NOMO-1 treated with DMSO at 0.1 percent for 48 hours (cell line): ENCODE results near the gene ZNF74.
A peak's percentile ranks its signal among the peaks of the same experiment; 100 is the strongest.
"Not testable (repeated sequence)": the region's sequence is repeated elsewhere in the genome, so short reads cannot be mapped to it uniquely, and the experiment has no call there.

ENCODE experiments used
- DNase-seq: peaks from one replicate; lab custom pipeline; 2025; ENCODE audit not compliant: unreplicated experiment; lab: John Stamatoyannopoulos, UW

ZNF74 gene

GRCh38 chr22:20441631-20442484, 47.9 kb downstream of the ZNF74 start:
- no peak for DNase-seq

DNA sequence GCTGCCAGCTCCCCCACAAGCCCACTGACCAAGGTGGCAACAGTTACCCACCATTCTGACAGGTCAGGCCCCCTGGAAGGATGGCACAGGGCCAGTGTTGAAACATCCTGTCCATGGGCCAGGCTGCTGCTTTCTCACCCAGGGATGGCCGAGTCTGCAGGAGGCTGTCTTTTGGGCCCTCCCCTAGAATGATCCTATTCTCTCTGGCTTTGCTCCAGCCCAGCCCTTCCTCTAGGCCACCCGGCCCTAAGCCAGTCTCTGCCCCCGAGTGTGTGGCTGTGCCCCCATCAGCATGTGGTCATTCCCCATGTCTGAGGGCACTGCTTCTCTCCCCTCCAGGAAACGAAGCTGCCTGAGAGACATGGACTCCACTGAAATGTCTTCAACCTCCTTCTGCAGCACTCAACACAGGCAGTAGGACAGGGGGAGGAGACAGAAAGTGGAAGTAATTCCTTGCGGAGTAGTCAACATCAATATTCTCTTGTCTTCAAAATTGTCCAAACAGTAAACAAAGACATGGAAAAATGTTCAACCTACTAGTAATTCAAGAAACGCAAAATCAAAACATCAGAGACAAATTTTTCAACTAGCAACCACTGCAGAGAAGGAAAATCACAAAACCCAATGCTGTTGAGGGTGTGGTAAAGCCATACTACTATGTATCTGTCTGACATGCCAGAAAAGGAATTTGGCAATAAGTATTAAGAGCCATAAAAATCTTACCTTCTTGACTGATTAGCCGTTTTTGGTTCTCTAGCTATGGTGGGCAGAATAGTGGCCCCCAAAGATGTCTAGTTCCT, 48.7 kb downstream of the ZNF74 start:
- DNase-seq = no peak

- no peak for DNase-seq
Measured at GRCh38 chr22:20444325-20444724, 50.4 kb downstream of the ZNF74 start.

DNA sequence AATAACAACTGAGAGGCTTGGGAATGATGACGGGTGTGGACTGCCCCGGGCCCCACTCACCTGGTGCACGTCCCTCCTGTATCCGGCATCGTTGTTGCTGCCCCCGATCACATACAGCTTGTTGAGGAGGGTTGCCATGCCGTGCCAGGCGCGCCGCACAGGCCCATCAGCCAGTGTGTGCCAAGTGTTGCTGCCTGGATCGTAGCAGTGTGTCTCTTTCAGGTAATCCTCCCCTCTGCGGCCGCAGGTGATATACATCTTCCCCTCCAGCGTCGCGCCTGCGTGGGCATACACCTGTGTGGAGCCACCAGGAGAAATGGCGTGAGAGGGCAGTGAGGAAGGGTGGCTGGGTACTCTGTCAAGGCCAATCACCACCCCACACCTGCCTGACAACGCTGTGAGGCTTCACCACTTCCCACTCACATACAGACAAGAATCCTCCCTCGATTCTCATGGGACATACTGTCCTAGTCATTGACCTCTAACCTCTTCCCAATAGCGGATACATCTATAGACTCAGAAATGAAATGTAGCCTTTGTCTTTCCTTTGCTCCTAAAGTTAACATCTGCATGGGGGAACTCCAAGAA, 52.5 kb downstream of the ZNF74 start:
- no peak for DNase-seq

DNA sequence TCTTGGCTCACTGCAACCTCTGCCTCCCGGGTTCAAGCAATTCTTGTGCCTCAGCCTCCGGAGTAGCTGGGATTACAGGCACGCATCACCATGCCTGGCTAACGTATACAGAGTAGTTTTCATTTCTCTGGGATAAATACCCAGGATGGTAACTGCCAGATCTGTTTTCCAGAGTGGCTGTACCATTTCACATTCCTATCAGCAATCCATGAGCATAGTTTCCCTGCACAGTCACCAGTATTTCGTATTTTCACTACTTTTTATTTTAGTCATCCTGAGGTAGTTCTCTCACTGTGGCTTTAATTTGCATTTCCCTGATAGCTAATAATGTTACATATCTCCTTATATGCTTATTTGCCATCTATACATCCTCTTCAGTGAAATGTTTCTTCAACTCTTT, 54.7 kb downstream of the ZNF74 start:
- no peak for DNase-seq

DNA sequence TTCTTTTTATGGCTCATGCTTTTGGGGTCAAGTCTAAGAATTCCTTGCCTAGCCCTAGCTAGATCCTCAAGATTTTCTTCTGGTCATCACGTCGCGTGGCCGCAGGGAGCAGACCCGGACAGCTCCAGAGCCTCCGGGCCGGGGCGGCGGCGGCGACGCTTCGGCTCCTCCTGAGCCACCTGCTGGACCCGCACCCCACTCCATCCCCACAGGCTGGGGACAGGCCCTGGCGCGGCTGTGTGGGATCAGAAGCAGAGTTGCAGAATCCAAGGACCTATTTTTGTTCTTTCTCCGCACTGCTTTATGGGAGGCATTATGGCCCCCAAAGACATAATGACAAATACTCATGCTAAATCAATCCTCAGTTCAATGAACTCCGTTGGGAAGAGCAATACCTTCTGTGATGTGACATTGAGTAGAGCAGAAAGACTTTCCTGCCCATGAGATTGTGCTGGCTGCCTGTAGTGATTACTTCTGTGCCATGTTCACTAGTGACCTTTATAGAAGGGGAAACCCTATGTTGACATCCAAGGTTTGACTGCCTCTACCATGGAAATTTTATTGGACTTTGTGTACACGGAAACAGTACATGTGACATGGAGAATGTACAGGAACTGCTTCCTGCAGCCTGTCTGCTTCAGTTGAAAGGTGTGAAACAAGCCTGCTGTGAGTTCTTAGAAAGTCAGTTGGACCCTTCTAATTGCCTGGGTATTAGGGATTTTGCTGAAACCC, 56.0 kb downstream of the ZNF74 start:
- DNase-seq = no peak

DNA sequence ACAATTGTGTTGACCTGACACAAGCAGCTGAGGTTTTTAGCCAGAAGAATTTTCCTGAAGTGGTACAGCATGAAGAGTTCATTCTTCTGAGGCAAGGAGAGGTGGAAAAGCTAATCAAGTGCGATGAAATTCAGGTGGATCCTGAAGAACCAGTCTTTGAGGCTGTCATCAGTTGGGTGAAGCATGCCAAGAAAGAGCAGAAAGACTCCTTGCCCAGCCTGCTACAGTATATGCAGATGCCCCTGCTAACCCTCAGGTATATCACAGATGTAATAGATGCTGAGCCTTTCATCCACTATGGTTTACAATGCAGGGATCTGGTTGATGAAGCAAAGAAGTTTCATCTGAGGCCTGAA, 56.6 kb downstream of the ZNF74 start:
- DNase-seq = no peak

DNA sequence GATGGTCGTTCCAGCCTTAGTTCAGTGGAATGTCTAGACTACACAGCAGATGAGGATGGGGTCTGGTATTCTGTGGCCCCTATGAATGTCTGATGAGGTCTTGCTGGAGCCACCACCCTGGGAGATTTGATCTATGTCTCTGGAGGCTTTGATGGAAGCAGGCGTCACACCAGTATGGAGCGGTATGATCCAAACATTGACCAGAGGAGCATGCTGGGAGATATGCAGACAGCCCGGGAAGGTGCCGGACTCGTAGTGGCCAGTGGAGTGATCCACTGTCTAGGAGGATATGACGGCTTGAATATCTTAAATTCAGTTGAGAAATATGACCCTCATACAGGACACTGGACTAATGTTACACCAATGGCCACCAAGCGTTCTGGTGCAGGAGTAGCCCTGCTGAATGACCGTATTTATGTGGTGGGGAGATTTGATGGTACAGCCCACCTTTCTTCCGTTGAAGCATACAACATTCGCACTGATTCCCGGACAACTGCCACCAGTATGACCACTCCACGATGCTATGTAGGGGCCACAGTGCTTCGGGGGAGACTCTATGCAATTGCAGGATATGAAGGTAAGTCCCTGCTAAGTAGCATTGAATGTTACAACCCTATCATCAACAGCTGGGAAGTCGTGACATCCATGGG, 57.3 kb downstream of the ZNF74 start:
- not testable (repeated sequence) for DNase-seq

GRCh38 chr22:20451920-20452319, 58.0 kb downstream of the ZNF74 start:
- no peak for DNase-seq

DNA sequence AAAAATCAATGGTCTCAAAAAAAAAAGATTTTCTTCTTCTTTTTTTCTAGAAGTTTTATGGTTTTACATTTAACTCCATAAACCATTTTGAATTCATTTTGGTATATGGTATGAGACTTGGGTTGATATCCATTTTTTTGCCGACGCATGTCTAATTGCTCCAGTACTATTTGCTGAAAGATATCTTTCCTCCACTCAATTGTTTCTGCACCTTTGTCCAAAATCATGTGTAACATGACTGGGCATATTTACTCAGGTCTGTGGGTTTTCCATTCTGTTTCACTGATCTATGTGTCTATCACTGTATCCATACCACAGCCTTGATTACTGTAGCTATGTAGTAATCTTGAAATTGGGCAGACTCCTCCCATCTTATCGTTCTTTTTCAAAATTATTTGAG, 59.3 kb downstream of the ZNF74 start:
- DNase-seq = no peak

DNA sequence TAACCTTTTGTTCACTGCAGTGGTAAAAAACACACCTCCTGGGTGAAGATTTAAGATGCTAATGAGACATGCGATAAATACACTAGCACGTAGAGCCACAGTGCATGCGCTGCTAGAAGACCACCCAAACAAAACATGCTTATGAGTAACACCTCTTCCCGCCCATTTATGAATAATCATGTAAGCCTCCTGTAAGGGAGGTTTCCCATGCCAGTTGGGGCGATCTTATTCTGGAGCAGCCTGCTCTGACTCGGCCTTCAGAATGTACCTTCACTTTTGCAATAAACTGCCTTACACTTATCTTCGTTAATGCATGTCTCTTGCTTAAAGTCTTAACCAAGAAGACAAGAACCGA, 61.7 kb downstream of the ZNF74 start:
- no peak for DNase-seq

DNA sequence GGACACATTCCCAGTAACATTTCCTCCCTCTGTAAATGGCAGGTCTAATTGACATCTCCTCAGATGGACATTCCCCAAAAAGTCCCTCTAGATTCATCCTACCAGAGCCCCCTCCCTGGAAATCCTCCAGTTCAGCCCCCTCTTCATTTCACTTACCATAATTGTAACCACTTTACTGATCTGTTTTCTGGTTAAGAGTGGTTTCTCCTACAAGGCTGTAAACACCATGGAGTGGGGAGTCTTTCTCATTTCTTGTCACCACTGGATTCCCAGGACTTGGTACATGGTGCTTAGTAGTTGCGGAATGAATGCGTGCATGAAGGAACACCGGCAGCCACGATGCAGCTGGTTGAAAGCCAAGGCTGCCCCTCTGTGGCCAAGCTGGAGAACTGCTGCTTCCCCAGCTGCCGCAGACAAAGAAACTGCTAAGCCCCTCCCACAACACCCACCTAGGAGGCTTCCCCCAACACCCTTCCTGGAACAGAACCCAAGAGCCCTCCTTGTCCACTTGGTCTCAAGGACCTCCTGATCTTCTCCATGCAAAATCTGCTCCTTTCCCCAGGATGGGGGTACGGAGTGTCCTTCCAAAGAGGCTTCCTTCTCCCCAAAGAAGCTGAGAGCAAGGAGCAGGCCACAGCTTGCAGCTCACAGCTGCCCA, 62.2 kb downstream of the ZNF74 start:
- peak; percentile 47 for DNase-seq

DNA sequence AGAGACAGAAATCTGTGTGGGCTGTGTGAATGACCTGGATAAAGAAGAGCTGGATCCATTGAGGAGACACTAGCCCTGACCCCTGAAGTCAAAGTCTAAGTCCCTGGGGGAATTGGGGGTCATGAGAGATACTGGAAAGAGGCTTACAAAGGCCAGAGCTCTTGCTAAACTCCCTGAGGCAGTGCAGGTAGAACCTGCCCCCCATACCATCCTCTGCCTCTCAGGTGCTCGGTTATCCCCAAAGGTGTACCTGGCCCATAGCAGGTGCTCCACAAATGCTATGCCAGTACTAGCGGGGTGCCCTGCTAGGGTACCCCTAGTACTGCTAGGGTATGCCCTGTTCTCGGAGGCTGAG, 62.7 kb downstream of the ZNF74 start:
- no peak for DNase-seq

- DNase-seq = no peak
Measured at GRCh38 chr22:20457506-20458240, 63.7 kb downstream of the ZNF74 start.
